ENCODE results near the gene ACAN.

Gene ACAN

DNA sequence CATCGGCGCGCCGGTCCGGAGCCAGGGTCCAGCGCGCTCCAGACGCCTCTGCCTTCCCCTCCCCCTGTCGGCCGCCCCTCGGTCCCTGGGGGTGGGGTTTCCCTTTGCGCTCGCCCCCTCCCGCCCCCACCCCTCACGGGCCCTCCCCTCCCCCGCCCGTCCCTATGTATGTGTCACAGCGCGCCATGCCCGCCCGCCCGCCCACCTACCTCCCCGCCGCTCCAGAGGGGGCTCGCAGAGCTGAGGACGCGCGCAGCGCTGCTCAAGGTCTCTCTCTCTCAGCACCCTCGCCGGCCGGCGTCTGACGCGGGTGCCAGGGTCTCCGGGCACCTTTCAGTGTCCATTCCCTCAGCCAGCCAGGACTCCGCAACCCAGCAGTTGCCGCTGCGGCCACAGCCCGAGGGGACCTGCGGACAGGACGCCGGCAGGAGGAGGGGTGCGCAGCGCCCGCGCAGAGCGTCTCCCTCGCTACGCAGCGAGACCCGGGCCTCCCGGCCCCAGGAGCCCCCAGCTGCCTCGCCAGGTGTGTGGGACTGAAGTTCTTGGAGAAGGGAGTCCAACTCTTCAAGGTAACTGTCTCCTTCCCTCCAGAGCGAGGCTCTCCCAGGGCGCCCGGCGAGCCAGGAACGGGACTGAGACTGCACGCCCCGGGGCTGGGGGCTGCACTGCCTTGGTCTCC is at the start of gene ACAN:
ACAN (plus strand) TSS at position 196 of the 679 bp plus-strand sequence. CDS start 32,771 bp downstream, outside the sequence.
- DNase-seq = no peak

DNA sequence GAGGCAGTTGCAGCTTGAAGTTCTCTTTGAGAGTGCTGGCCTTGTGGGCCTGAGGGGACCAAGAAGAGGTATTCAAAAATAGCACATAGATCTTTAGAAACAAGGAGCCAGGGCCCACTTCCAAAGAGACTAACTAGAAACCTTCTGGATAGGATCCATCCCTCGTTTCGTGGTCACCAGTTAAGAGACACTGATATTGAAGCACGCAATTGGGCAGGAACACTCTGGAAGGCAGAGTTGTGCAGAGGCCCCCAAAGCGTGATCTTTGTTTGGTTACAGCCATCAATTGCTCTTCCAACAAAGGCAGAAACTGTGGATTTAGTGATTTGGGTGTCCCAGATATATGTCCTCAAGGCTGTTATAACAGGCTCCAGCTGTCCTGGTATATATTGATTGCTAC is 46.7 kb upstream of the ACAN start:
- no peak for DNase-seq

DNA sequence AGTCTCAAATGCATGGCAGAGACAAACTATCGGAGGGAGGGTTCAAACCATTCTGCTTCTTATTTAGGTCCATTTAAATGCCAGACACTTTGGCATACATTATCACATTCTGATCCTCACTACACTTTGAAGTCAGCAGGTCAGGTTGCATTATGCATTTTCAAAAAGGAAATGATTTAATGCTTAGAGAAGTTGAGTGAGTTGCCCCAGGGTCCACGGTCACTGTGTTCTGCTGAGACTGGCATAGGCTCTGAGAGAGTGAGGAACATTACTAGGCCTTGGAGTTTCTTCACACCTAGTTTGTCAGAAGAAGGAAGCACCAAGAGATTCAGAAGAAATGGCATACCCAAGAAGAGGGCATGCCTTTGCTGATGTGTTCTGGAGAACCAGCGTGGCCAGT is 46.3 kb upstream of the ACAN start:
- no peak for DNase-seq

DNA sequence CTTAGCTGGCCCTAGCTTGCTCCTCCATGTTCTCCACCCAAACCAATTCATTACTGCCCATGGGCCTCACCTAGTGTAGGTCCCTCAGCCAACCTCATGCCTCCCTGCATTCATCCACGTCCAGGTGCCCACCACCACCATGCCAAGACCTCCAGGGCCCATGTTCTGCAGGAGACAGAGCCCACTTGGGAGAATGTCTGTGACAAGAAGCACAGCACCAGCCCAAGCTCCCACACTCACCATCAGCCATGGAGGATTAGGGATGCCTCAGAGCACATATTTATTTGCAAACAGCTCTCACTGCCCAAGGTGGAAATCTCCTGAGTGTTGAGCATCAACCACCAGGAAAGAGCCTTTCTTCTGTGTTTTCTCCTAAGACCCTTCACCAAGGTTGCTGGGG is 43.4 kb upstream of the ACAN start:
- no peak for DNase-seq

DNA sequence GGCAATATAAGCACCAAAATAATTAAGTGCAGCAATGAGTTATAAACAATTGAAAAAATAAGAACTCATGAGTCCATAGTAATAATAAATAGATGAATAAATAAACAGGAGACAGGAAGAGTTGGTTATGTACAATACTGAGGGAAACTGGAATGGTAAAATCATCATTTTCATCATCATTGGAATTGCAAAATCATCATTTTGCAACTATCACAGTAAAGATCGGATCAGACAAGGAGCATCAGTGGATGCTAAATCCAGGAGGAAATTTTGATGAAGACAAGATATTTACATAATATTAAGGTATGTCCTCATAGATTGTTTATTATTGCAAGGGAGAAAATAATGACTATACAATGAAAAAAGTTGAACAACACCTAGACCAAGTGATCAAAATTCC is 38.8 kb upstream of the ACAN start:
- no peak for DNase-seq

DNA sequence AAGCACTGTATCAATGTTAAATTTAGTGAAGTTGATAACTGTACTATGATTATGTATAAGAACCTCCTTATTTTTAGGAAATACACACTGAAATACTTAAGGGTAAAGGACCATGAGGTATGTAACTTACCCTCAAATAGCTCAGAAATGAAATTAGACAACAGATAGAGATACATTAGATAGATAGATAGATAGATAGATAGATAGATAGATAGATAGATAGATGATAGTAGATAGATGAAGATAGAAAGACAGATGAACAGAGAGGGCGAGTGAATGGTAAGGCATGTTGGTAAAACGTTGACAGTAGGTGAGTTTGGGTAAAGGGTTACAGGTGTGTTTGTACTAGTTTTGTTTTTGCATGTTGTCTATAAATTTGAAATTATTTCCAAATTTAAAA is 38.0 kb upstream of the ACAN start:
- no peak for DNase-seq

DNA sequence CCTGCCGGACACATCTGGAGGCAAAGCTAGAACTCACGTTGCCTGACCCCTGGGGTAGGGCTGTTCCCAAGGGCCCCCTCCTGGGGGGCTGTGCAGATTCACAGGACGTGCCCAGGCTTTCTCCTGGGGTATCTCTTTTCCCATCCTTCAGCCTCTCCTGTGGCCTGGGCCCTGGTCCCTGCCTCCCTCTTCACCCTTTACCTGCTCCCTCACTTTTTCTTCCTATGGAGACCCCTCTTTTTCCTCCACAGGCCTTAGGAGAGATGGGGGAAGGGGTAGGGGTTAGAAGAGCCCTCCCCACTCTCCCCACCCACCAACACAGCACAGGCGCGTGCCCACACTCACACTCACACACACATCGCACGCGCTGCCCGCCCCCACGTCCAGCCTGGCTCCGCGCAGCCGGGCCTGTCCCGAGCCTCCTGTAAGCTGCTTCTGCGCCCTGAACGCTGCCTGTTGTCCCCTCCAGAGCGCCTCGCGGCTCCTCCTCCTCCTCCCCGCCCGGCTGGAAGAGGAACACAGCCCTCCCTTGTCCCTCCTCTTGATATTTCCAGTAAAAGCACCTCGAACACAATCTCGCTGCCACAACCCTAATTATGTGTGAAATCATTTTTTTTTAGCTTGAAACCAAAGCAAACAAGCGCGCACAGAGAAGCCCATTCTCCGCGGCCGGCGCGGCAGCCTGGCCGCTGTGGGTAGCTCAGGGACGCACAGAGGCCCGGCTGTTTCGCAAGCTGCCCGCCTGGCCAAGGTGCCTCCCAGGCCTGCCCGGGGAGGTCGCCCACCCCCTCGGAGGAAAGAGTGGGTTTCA is 33.9 kb upstream of the ACAN start:
- DNase-seq = peak; percentile 11

DNA sequence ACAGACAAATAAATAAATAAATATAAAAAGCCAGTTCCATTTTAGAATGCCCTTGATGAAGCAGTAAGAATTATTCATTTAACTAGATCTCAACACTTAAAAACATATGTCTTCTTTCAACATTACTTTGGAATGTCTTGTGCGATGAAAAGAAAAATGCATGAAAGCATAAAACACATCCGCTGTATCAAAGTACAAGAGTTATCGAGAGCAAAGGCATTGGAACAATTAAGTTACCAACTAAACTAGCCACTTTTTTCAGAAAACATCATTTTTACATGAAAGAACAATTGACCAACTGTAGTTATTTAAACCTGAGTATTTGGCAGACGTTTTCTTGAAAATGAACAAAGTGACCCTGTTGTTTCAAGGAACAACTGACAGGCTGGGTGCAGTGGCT is 27.5 kb upstream of the ACAN start:
- no peak for DNase-seq

DNA sequence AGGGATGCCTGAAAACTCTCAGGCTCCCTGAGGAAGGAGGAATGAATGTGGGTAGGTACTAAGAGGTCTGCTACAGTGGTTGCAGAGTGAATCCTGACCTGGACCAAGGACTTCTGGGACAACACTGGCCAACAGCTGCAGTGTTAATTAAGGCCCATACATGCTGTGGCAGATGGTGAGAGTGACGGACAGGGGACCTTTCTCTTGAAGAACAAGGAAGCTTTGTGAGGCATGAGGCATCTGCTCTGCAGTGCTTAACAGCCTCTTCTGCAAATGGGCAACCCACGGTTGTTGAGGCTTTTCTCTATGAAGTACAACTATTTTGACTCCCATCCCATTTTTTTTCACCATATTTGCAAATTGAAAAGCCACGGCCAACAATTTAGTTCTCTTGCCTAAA is 26.6 kb upstream of the ACAN start:
- no peak for DNase-seq

DNA sequence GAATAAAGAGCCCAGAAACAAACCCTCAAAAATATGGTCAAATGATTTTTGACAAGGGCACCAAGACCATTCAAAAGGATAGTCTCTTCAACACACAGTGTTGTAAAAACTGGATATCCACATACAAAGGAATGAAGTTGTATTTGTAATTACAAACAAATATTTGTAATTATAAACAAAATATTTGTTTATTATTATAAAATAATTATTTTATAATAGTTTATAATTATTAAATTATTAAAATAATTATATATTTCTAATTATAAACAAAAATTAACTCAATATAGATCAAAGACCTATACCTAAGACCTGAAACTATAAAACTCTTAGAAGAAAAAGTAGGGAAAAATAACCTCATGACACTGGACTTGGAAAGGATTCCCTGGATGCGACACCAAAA is 23.3 kb upstream of the ACAN start:
- no peak for DNase-seq

DNA sequence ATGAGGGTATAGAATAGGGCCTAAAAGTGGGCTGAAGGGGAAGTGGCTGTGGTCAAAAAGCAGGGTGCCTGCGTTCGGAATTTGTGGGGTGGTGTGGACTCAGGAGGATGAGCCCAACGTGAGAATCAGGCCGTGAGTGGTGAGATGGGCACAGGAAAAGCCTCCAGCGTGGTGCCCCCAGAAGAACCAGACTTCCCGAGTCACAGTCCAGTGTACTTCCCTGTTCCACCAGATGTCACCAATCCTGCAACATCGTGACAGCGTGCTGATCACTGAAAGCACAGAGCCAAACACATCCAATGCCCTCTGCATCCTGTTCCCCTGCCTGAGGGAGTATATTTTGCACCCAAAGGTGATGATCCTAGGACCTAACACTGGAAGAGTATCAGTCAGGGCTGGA is 20.8 kb upstream of the ACAN start:
- DNase-seq = no peak

DNA sequence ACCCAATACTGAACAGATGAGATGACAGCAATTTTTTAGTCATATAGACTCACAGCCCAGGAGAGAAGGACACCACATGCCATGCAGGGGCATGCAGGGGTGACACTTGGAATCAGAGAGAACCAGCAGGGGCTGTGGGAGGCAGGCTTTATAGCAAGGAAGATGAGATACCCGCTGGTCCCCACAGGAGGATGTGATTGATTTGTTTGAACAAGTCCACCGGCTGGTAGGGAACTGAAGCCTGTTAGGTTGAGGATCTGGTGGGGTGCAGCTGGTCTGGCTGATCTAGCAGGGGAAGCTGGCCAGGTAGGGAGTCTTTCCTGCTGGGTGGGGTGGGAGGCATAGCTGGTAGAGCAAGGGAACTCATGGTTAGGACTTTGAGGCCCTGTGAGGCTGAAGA is 18.0 kb upstream of the ACAN start:
- DNase-seq = no peak

DNA sequence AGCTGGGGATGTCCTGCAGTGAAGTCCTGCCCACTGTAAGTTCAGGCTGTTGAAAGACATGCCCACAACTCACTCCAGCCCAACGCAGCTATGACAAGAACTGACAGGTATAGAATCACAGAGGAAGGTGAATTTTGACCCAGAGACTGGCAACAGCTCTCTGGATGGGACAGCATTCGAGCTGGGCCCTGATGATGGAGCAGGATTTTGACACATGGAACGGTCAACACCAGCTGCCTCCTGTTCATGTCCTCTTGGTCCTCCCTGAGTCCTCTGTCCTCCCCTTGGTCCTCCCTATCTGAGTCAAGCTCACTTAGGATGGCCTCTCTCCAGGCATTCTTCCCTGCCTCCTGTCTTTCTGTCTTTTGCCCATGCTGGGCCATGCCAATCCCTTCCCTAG is 15.2 kb upstream of the ACAN start:
- no peak for DNase-seq

DNA sequence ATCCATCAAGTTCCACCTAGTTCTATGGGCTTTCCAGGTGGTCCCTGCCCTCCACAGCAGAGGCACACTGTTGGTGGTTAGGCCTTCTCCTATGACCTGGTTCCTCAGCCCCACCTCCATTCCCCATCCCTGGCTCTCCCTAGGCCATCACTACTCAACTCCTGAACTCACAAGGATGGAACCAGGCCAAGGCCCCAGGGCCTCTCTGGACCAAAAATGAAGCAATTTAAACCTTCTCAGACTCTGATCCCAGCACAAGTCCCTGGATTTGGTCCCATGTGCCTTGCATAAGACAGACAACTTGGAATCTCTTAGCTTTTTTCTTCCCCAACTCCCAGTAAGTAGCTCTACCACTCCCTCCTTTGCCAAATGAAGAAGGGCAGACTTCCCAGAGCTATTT is 14.4 kb upstream of the ACAN start:
- DNase-seq = no peak

DNA sequence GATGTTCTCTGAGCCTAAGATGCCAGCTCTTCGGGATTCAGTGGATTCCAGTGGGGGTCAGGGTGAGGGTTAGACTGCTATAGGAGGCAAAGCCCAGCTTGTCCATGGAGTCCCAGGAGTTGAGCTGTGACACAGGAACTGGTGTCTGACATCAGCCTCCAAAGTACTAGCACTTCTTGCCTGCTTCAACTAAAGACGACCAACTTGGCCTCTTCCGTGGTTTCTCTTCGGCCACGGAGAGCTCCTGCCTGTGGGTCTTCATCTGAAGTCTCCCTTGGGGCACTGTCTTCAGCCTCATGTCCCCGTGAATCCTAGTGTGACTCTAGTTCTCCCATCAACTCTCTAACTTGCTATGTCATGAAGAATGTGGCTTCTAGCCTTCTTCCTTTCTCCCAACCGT is 12.8 kb upstream of the ACAN start:
- DNase-seq = no peak

DNA sequence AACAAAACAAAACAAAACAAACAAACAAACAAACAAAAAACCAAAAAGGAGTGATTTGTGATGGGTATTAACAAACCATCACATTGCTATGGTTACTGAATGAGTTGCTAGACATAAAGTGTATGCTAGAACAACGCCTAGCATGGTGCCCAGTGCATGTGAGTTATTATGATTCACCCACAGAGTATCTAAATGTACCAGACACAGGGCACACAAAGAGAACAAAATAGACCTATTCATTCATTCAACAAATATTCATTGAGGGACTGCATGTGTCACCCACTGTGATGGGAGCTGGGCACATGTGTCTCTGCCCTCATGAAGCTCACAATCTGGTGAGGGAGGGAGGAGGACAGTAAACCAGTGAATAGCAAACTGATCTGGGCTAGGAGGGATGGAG is 11.6 kb upstream of the ACAN start:
- no peak for DNase-seq

DNA sequence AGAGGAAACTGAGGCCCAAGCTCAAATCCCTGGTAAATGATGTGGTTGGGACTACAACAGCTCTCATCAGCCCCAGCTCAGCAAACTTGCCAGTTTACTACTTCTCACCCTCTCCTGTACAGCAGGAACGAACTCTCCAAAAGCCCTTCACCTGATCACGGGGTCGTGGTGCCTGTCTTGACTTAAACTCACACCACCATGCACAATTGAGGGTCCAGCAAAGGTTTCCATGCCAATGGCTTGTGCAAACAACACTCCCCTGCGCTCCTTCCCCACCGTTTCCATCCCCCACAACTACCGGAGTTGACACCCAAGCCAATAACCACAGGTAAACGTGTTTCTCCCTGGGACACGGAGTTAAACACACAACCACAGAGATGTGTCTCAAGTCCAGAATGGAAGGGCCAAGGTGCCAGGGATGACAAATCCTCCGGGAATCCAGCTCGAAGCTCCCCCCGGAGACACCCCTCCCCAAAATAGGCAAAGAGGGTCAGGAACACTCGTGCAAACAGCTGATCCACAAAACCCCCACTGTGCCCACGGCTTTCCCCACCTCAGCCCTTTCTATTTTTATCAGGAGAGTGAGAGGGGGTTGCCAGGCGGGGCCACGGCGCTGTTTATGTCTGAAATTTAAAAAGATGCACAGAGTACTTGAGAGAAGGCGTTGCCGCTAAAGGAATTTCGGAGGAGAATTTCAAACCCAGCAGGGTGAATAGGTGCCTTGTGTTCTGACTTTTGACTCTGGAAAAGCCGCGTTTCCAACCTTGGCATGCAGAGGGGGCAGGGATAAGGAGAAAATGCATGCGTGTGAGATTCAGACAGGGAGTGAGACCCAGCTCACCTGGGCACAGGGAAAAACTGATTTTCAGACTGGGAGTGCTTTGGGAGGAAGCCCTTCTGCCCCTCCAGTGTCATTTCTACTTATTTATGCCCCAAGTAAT is 10.6 kb upstream of the ACAN start:
- DNase-seq = no peak

DNA sequence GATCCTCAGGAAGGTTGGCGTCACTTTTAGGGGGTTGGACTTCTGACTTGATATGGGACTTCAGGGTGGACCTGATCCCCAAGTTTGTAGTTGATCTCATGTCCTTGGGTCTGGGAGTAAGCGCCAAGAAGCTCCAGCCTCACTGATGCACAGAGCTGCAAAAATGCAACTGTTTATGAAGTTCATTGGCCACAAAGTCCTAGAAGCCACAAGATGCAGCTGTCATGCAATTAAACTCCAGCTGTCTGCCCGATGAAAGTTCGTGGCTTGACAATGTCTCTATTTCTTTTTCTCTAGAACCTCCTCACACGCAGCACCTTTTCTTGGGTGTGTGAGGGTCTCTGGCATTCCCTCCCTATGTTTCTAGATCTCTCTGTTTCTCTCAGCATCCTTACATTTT is 9.2 kb upstream of the ACAN start:
- no peak for DNase-seq

DNA sequence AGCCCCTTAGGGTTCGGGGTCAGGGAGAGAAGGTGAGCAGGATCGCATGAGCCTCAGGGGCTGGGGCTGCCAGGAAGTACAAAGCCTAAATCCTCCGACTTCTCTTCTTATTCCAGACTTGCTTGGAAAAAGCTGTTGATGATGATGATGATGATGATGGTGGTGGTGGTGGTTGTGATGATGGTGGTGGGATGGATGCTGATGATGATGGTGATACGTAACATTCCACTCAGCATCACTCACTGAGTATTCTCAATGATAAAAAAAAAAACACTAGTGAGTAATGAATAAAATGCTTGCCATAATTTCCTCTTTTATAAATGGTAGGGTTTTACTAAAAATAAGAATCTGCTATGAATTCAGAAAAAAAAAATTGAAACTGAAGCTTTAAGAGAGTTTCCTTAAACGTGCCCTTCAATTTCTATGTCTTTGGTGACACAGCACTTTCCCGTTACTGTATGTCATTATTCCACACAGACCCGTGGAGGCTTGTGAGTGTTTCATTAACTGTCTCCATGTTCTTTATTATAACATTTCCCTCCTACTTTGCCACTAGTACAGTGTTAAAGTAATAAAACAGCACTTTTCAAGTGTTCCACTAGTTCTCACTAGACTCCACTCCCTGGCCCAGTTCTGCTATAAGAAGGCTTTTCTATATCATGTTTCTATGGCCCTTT is 5.4 kb upstream of the ACAN start:
- no peak for DNase-seq

DNA sequence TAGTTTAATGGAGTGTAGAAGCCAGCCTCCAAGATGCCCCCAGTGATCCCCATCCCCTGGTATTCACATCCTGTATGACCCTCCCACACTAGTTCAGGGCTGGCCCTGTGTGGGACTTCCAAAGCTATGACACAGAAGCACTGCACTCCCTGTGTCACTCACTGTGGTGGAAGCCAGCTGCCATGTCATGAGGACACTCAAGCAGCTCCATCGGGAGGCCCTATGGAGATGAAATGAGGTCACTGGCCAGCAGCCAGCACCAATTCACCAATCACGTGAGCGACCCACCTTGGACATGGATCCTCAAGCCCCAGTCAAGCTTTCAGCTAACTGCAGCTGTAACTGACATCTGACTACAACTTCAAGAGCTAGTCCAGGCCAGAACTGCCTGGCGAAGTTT is 3.9 kb upstream of the ACAN start:
- no peak for DNase-seq

DNA sequence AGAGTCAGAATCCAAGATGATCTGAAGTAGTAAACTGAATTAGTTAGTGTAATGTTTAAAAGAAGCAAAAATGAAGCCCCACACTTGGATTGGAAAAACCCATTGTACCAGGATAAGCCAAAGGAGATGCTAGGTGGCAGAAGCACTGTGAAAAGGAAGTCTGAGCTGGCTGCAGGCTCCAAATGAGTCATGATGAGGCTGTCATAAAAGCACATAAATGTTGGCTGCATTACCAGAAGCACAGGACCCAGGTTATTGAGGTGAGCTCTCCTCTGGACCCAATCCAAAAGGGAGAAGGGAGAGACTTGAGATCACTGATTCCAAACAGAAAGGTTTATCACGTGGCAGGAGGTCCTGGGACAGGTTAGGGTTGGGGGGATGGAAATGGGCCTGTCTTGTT is 3.2 kb upstream of the ACAN start:
- DNase-seq = no peak

DNA sequence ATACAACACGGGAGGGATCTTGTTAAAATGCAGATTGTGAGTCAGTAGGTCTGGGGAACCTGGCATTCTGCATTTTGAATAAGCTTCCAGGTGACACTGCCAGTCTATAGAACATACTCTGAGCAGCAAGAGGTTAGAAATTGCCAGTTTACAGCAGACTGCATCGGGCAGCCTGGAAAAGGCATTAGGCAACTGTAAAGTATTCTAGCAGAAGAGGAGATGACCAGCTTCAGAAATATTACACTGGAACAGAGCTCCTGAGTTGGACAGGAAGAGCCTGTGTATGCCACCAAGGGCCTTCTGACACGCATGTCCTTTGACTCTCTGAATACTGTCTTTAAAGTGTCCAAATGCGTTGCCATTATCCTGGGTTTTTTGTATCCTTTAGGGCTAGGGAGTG is 2.5 kb upstream of the ACAN start:
- no peak for DNase-seq

Measured in activated CD4-positive, alpha-beta T cell treated with anti-CD3 and anti-CD28 coated beads for 48 hours (primary cell).